NCI-H460 (cell line): ENCODE data around the gene MISP. TPM values are rescaled to one million over a fixed set of nuclear protein-coding genes. Genes with fewer than 3 reads are reported as not detected.

Source experiments
- DNase-seq: peaks from one replicate; pipeline ENCODE4 v3.0.0-alpha.2; 2016; ENCODE audit warnings: low read depth; ENCODE audit errors: extremely low read depth
- total RNA-seq: library from RNA; depleted of rRNA; stranded (reverse); fragments of >200 nt; shearing (Covaris generic); gene quantifications from 2 replicates; pipeline ENCODE4 v1.2.3, GENCODE V29; 2014

MISP gene
- total RNA-seq, 1 experiment from 2014 or later: 24.1 TPM

GRCh38 chr19:768424-768823 lies 17.5 kb downstream of the MISP start:
- DNase-seq: no peak

GRCh38 chr19:769616-770015 lies 18.7 kb downstream of the MISP start:
- DNase-seq: no peak

GRCh38 chr19:771332-771785 lies 20.4 kb downstream of the MISP start:
- no peak for DNase-seq

GRCh38 chr19:772063-772462 lies 21.2 kb downstream of the MISP start:
- no peak for DNase-seq

GRCh38 chr19:772730-773436 lies 22.0 kb downstream of the MISP start:
- no peak for DNase-seq

- DNase-seq: no peak
These were observed 25.6 kb downstream of the MISP start for GRCh38 chr19:776549-776948.

- peak; percentile 68 for DNase-seq
These were observed 28.2 kb downstream of the MISP start for GRCh38 chr19:778910-779653.

- DNase-seq: no peak
These were observed 30.0 kb downstream of the MISP start for GRCh38 chr19:780935-781334.

GRCh38 chr19:781800-782184 lies 30.9 kb downstream of the MISP start:
- DNase-seq: no peak

- peak; percentile 81 for DNase-seq
These were observed 31.4 kb downstream of the MISP start for GRCh38 chr19:782185-782877.

- peak; percentile 46 for DNase-seq
These were observed 32.2 kb downstream of the MISP start for GRCh38 chr19:782878-783668.

- DNase-seq: no peak
These were observed 33.6 kb downstream of the MISP start for GRCh38 chr19:784541-784940.

GRCh38 chr19:787536-787935 lies 36.6 kb downstream of the MISP start:
- no peak for DNase-seq

GRCh38 chr19:788686-788982 lies 37.7 kb downstream of the MISP start:
- no peak for DNase-seq

- no peak for DNase-seq
These were observed 38.2 kb downstream of the MISP start for GRCh38 chr19:788983-789700.

GRCh38 chr19:789701-790060 lies 38.8 kb downstream of the MISP start:
- DNase-seq: no peak

GRCh38 chr19:791007-791566 lies 40.2 kb downstream of the MISP start:
- DNase-seq: no peak

GRCh38 chr19:791567-792305 lies 40.8 kb downstream of the MISP start:
- no peak for DNase-seq

GRCh38 chr19:792306-792885 lies 41.5 kb downstream of the MISP start:
- no peak for DNase-seq
